ENCODE data around the gene C1QTNF2. TPM values are rescaled to one million over a fixed set of nuclear protein-coding genes. Genes with fewer than 3 reads are reported as not detected.

The C1QTNF2 gene
- total and polyA plus RNA-seq, 4 donors, result 8.2 to 13.5 (median 9.2) TPM

- DNase-seq (no peak), ATAC-seq (ENCODE audit: low FRiP score) (no peak)
- no peaks in the 10 kb centered on the region for H3K9me3 ChIP-seq (ENCODE audit: control insufficient read depth, low read length)
- WGBS, 2 donors, result 80 to 83% methylated on average over 5 of the region's 5 CpGs
- H3K36me3 ChIP-seq (ENCODE audit: control insufficient read depth in 1 of 2, insufficient read depth in 2 of 2, low read length in 1 of 2), result no peaks in the 10 kb centered on the region
- intact Hi-C loops (cut with DNase I), result no loop called here
- no peaks in the 10 kb centered on the region for H3K4me1 ChIP-seq (ENCODE audit: control insufficient read depth in 1 of 2, insufficient read depth in 2 of 2, low read length in 2 of 2)
- no peaks in the 10 kb centered on the region for H3K27me3 ChIP-seq (ENCODE audit: control insufficient read depth in 1 of 2, insufficient read depth in 2 of 2, low read length in 1 of 2)
- H3K27ac ChIP-seq (ENCODE audit: low read depth in 1 of 2, low read length in 2 of 2), result no peak overlapping the region
- no peak overlapping the region for H3K4me3 ChIP-seq (ENCODE audit: low read length in 2 of 2)
Observed at GRCh38 chr5:160377651-160378050, 7.2 kb upstream of the C1QTNF2 start.

DNA sequence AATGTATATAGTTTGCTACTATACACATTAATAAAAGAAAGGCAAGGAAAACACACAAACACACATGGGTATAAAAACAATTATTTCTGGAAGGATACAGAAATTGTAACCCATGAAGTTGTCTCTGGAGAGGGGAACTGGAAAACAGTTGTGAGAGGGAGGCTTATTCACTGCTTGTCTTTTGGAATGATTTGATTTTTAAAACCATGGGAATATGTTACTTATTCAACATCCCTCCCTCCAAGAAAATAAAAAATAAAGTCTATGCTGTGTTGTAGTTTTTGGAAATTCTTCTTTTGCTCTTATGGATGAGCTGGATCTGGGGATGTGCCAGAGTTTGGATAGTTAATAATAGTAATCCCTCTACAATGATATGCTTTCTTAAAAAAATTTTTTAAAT is 6.0 kb upstream of the C1QTNF2 start:
- intact Hi-C loops (cut with DNase I), result no loop called here
- no peak for ATAC-seq (ENCODE audit: low FRiP score)
- no peak overlapping the region for H3K4me3 ChIP-seq (ENCODE audit: low read length in 2 of 2)
- H3K4me1 ChIP-seq (ENCODE audit: control insufficient read depth in 1 of 2, insufficient read depth in 2 of 2, low read length in 2 of 2), result no peaks in the 10 kb centered on the region
- no peaks in the 10 kb centered on the region for H3K9me3 ChIP-seq (ENCODE audit: control insufficient read depth, low read length)
- no peak for DNase-seq
- H3K27ac ChIP-seq (ENCODE audit: low read depth in 1 of 2, low read length in 2 of 2), result no peak overlapping the region
- H3K36me3 ChIP-seq (ENCODE audit: control insufficient read depth in 1 of 2, insufficient read depth in 2 of 2, low read length in 1 of 2), result no peaks in the 10 kb centered on the region
- no peaks in the 10 kb centered on the region for H3K27me3 ChIP-seq (ENCODE audit: control insufficient read depth in 1 of 2, insufficient read depth in 2 of 2, low read length in 1 of 2)

DNA sequence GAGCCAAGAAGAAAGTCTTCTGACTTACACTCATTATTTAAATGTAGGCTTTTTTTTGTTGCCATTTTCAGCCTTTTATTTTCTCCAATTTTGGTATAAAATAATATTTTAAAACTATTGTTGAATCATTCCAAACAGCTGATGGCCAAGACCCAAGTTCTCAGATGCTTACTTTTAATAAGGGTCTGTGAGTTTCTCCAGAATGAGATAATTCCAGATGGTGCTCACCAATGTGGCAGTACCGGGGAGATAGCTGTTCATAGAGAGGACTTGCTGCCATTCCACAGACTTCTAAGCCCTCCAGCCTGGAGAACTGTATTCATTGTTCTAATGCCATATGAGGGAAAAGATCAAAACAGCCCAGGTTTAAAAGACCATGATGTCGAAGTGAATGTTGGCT is 5.3 kb upstream of the C1QTNF2 start:
- ATAC-seq (ENCODE audit: low FRiP score) (no peak), DNase-seq (no peak)
- intact Hi-C loops (cut with DNase I), result no loop called here
- H3K4me3 ChIP-seq (ENCODE audit: low read length in 2 of 2), result no peak overlapping the region
- no peaks in the 10 kb centered on the region for H3K36me3 ChIP-seq (ENCODE audit: control insufficient read depth in 1 of 2, insufficient read depth in 2 of 2, low read length in 1 of 2)
- WGBS, 2 donors, result 8 to 13% methylated on average over 2 of the region's 2 CpGs
- no peaks in the 10 kb centered on the region for H3K4me1 ChIP-seq (ENCODE audit: control insufficient read depth in 1 of 2, insufficient read depth in 2 of 2, low read length in 2 of 2)
- no peak overlapping the region for H3K27ac ChIP-seq (ENCODE audit: low read depth in 1 of 2, low read length in 2 of 2)
- H3K27me3 ChIP-seq (ENCODE audit: control insufficient read depth in 1 of 2, insufficient read depth in 2 of 2, low read length in 1 of 2), result no peaks in the 10 kb centered on the region
- H3K9me3 ChIP-seq (ENCODE audit: control insufficient read depth, low read length), result no peaks in the 10 kb centered on the region

DNA sequence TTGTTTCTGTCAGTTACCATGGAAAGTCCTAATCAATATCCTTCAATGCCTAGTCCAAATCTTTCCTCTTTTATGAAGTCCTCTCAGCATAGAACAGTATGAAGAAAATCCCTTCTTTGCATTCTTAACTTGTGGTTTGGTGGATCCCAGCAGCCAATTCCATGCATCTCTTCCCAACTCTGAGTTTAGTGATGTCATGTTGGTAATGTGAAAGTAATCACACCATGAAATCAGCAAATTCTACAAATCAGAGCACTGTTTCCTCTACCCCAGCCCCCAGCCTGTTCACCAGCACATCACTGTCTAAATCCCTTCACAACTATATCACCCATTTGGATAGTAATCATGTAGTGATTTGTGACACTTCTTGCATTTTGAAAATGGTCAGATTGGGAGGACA is 4.7 kb upstream of the C1QTNF2 start:
- ATAC-seq (ENCODE audit: low FRiP score) (no peak), DNase-seq (no peak)
- Histone ChIP-seq H3K4me3 (ENCODE audit: low read length in 2 of 2) (no peak overlapping the region), H3K27me3 (ENCODE audit: control insufficient read depth in 1 of 2, insufficient read depth in 2 of 2, low read length in 1 of 2) (no peaks in the 10 kb centered on the region), H3K27ac (ENCODE audit: low read depth in 1 of 2, low read length in 2 of 2) (no peak overlapping the region), H3K4me1 (ENCODE audit: control insufficient read depth in 1 of 2, insufficient read depth in 2 of 2, low read length in 2 of 2) (no peaks in the 10 kb centered on the region), H3K36me3 (ENCODE audit: control insufficient read depth in 1 of 2, insufficient read depth in 2 of 2, low read length in 1 of 2) (no peaks in the 10 kb centered on the region), H3K9me3 (ENCODE audit: control insufficient read depth, low read length) (no peaks in the 10 kb centered on the region)
- intact Hi-C loops (cut with DNase I), result no loop called here

DNA sequence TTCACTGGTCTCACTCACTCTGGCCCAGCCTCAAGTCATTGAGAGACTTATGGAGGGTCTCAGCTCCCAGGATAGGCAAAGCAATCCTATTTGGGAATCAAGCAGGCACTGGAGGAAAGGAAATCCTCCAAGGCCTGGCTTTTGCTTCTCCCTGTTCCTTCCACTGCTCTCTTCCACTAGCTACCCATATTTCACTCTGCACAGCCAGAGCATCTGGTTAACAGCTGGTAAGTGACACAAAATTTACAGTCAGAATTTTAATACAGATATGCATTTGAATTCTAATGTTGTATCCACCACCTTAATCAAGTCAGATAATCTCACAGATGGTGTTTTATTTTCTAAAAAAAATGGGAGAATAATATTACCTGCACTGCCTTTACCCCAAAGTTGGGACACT is 868 bp upstream of the C1QTNF2 start:
- no peaks in the 10 kb centered on the region for H3K9me3 ChIP-seq (ENCODE audit: control insufficient read depth, low read length)
- H3K36me3 ChIP-seq (ENCODE audit: control insufficient read depth in 1 of 2, insufficient read depth in 2 of 2, low read length in 1 of 2), result no peaks in the 10 kb centered on the region
- intact Hi-C loops (cut with DNase I), result no loop called here

GRCh38 chr5:160370713-160371034 is 248 bp upstream of the C1QTNF2 start:
- Histone ChIP-seq H3K36me3 (ENCODE audit: control insufficient read depth in 1 of 2, insufficient read depth in 2 of 2, low read length in 1 of 2) (no peaks in the 10 kb centered on the region), H3K9me3 (ENCODE audit: control insufficient read depth, low read length) (no peaks in the 10 kb centered on the region), H3K4me3 (ENCODE audit: low read length in 2 of 2) (peak overlapping the region in 1 of 2 donors; percentile 84), H3K4me1 (ENCODE audit: control insufficient read depth in 1 of 2, insufficient read depth in 2 of 2, low read length in 2 of 2) (no peaks in the 10 kb centered on the region), H3K27ac (ENCODE audit: low read depth in 1 of 2, low read length in 2 of 2) (no peak overlapping the region), H3K27me3 (ENCODE audit: control insufficient read depth in 1 of 2, insufficient read depth in 2 of 2, low read length in 1 of 2) (no peaks in the 10 kb centered on the region)
- ATAC-seq (ENCODE audit: low FRiP score) (no peak), DNase-seq (no peak)
- 20 to 23% methylated on average over 12 of the region's 12 CpGs for WGBS, 2 donors
- intact Hi-C loops (cut with DNase I), result no loop called here

More for the DNA sequence above, 868 bp upstream of the C1QTNF2 start:
- no peak overlapping the region for H3K27ac ChIP-seq (ENCODE audit: low read depth in 1 of 2, low read length in 2 of 2)
- H3K4me1 ChIP-seq (ENCODE audit: control insufficient read depth in 1 of 2, insufficient read depth in 2 of 2, low read length in 2 of 2), result no peaks in the 10 kb centered on the region
- ATAC-seq (ENCODE audit: low FRiP score) (no peak), DNase-seq (no peak)
- no peaks in the 10 kb centered on the region for H3K27me3 ChIP-seq (ENCODE audit: control insufficient read depth in 1 of 2, insufficient read depth in 2 of 2, low read length in 1 of 2)
- H3K4me3 ChIP-seq (ENCODE audit: low read length in 2 of 2), result no peak overlapping the region

DNA sequence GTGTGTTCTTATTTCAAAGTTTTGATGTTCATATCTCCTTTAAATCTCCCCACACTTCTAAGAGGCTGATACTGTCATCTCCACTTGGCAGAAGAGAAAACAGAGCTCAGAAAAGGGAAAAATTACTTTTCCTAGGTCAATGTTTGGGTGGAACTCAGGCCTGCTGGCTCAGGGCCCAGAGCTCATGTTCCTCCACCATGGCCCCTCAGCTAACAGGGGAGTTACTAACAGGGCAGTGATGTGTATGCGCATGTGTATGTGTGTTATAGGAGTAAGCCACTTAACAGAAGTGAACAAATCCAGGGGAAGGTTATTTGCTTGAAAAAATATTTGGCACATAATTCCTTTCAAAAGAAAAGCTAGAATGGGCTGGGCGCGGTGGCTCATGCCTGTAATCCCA is 2.5 kb downstream of the C1QTNF2 start:
- Histone ChIP-seq H3K9me3 (ENCODE audit: control insufficient read depth, low read length) (no peaks in the 10 kb centered on the region), H3K4me1 (ENCODE audit: control insufficient read depth in 1 of 2, insufficient read depth in 2 of 2, low read length in 2 of 2) (no peaks in the 10 kb centered on the region), H3K36me3 (ENCODE audit: control insufficient read depth in 1 of 2, insufficient read depth in 2 of 2, low read length in 1 of 2) (no peaks in the 10 kb centered on the region), H3K27me3 (ENCODE audit: control insufficient read depth in 1 of 2, insufficient read depth in 2 of 2, low read length in 1 of 2) (no peaks in the 10 kb centered on the region), H3K4me3 (ENCODE audit: low read length in 2 of 2) (no peak overlapping the region), H3K27ac (ENCODE audit: low read depth in 1 of 2, low read length in 2 of 2) (no peak overlapping the region)
- no peak for ATAC-seq (ENCODE audit: low FRiP score)
- intact Hi-C loops (cut with DNase I), result no loop called here
- 86 to 90% methylated on average over 3 of the region's 3 CpGs for WGBS, 2 donors
- DNase-seq, result no peak

DNA sequence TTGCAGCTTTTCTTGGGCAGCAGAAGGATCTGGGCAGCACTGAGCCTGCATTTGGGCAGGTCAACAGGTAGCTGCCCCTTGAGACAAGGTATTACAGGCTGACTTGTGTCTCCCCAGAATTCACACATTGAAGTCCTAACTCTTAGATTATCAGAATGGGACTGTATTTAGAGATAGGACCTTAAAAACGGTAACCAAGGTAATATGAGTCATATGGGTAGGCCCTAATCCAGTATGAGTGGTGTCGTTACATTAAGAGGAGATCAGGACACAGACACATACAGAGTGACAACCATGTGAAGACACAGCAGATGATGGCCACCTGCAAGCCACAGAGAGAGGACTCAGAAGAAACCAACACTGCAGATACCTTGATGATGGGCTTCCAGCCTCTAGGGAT is 3.2 kb downstream of the C1QTNF2 start:
- no peaks in the 10 kb centered on the region for H3K36me3 ChIP-seq (ENCODE audit: control insufficient read depth in 1 of 2, insufficient read depth in 2 of 2, low read length in 1 of 2)
- 10 to 13% methylated on average over 2 of the region's 2 CpGs for WGBS, 2 donors
- H3K27ac ChIP-seq (ENCODE audit: low read depth in 1 of 2, low read length in 2 of 2), result no peak overlapping the region
- no peaks in the 10 kb centered on the region for H3K9me3 ChIP-seq (ENCODE audit: control insufficient read depth, low read length)
- H3K4me3 ChIP-seq (ENCODE audit: low read length in 2 of 2), result no peak overlapping the region
- H3K27me3 ChIP-seq (ENCODE audit: control insufficient read depth in 1 of 2, insufficient read depth in 2 of 2, low read length in 1 of 2), result no peaks in the 10 kb centered on the region
- intact Hi-C loops (cut with DNase I), result no loop called here
- DNase-seq (no peak), ATAC-seq (ENCODE audit: low FRiP score) (no peak)
- no peaks in the 10 kb centered on the region for H3K4me1 ChIP-seq (ENCODE audit: control insufficient read depth in 1 of 2, insufficient read depth in 2 of 2, low read length in 2 of 2)

DNA sequence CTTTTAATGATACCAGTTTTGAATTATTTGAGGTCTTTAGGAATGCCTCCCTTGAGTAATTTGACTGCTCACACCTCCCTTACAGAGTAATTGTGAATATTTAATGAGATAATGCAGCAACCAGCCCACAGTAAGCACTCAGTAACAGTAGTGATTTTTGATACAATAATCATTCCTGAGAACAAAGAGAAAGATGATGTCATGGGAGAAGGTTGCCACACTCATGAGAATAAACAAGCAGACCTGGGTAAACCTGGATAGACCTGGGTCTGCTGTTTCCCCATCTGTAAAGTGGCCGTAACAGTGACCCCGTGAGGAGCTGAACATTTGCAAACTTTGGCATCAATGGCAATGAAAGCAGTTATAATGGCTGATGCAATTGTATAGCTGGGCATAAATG is 4.2 kb downstream of the C1QTNF2 start:
- DNase-seq, result no peak
- ATAC-seq (ENCODE audit: low FRiP score), result no peak
- H3K4me3 ChIP-seq (ENCODE audit: low read length in 2 of 2), result no peak overlapping the region
- H3K4me1 ChIP-seq (ENCODE audit: control insufficient read depth in 1 of 2, insufficient read depth in 2 of 2, low read length in 2 of 2), result no peaks in the 10 kb centered on the region
- no peaks in the 10 kb centered on the region for H3K9me3 ChIP-seq (ENCODE audit: control insufficient read depth, low read length)
- no peak overlapping the region for H3K27ac ChIP-seq (ENCODE audit: low read depth in 1 of 2, low read length in 2 of 2)
- H3K27me3 ChIP-seq (ENCODE audit: control insufficient read depth in 1 of 2, insufficient read depth in 2 of 2, low read length in 1 of 2), result no peaks in the 10 kb centered on the region
- no peaks in the 10 kb centered on the region for H3K36me3 ChIP-seq (ENCODE audit: control insufficient read depth in 1 of 2, insufficient read depth in 2 of 2, low read length in 1 of 2)
- intact Hi-C loops (cut with DNase I), result no loop called here
- WGBS, 2 donors, result 77 to 93% methylated on average over 2 of the region's 2 CpGs

All from aorta (tissue), 5 donors.